Mesenchymal stem cell (in vitro differentiated cells and primary cell): ENCODE results near the gene LAMC2.

Experiments used
- DNase-seq: peaks from one replicate; pipeline ENCODE4 v3.0.0-alpha.2; 2013
- H2AFZ ChIP-seq: one replicate; pipeline ENCODE4 v1.6.1; 2013; ENCODE audit warnings: low read depth, mild to moderate bottlenecking, control low read depth, inconsistent platforms, low read length, moderate library complexity
- H2AK5ac ChIP-seq: 2 replicates; pipeline ENCODE4 v1.6.1; 2013; ENCODE audit warnings: low read length, moderate library complexity, mild to moderate bottlenecking, inconsistent platforms; ENCODE audit not compliant: severe bottlenecking
- H2BK120ac ChIP-seq: one replicate; pipeline ENCODE4 v1.6.1; 2013; ENCODE audit warnings: low read depth, mild to moderate bottlenecking, inconsistent platforms, low read length, moderate library complexity
- H2BK12ac ChIP-seq, 2 experiments: one replicate each; pipeline ENCODE4 v1.6.1; 2013; ENCODE audit warnings: inconsistent platforms in 2 of 2, low read length in 2 of 2, mild to moderate bottlenecking in 2 of 2, moderate library complexity in 2 of 2, control low read depth in 1 of 2
- H2BK15ac ChIP-seq: one replicate; pipeline ENCODE4 v1.6.1; 2013; ENCODE audit warnings: mild to moderate bottlenecking, low read depth, inconsistent platforms; ENCODE audit not compliant: poor library complexity, severe bottlenecking
- H2BK5ac ChIP-seq: 2 replicates; pipeline ENCODE4 v1.6.1; 2013; ENCODE audit warnings: low read depth, mild to moderate bottlenecking, low read length, control low read depth, inconsistent platforms; ENCODE audit not compliant: poor library complexity, severe bottlenecking
- H3K14ac ChIP-seq, 2 experiments: one replicate each; pipeline ENCODE4 v1.6.1; 2013; ENCODE audit warnings: inconsistent platforms in 2 of 2, low read length in 2 of 2, control low read depth in 1 of 2, mild to moderate bottlenecking in 1 of 2, moderate library complexity in 1 of 2
- H3K18ac ChIP-seq, 2 experiments: one replicate each; pipeline ENCODE4 v1.6.1; 2013; ENCODE audit warnings: inconsistent platforms in 2 of 2, low read length in 2 of 2, control low read depth in 1 of 2, low read depth in 1 of 2, mild to moderate bottlenecking in 1 of 2
- H3K23ac ChIP-seq, 2 experiments: one replicate each; pipeline ENCODE4 v1.6.1; 2013; ENCODE audit warnings: inconsistent platforms in 2 of 2, low read length in 2 of 2, mild to moderate bottlenecking in 2 of 2, moderate library complexity in 2 of 2, control low read depth in 1 of 2
- H3K27ac ChIP-seq: 2 replicates; pipeline ENCODE4 v1.5.1; 2013; ENCODE audit warnings: mild to moderate bottlenecking, moderate library complexity, low read length, control low read depth, inconsistent platforms; ENCODE audit not compliant: poor library complexity, severe bottlenecking
- H3K27me3 ChIP-seq, 2 experiments: 2 replicates each; pipeline versions ENCODE4 v1.6.1 to v1.7.0; 2013; ENCODE audit warnings: low read length in 2 of 2, mild to moderate bottlenecking in 2 of 2, moderate library complexity in 2 of 2, control low read depth in 1 of 2, inconsistent platforms in 1 of 2; ENCODE audit not compliant: control insufficient read depth in 1 of 2, insufficient read depth in 1 of 2
- H3K36me3 ChIP-seq, 2 experiments: 2 replicates each; pipeline versions ENCODE4 v1.6.1 to v1.7.0; 2013; ENCODE audit warnings: low read length in 2 of 2, control low read depth in 1 of 2, inconsistent platforms in 1 of 2, low read depth in 1 of 2, mild to moderate bottlenecking in 1 of 2; ENCODE audit not compliant: insufficient read depth in 2 of 2, control insufficient read depth in 1 of 2
- H3K4ac ChIP-seq, 2 experiments: one replicate each; pipeline ENCODE4 v1.6.1; 2013; ENCODE audit warnings: inconsistent platforms in 2 of 2, low read length in 2 of 2, mild to moderate bottlenecking in 2 of 2, moderate library complexity in 2 of 2, control low read depth in 1 of 2, low read depth in 1 of 2
- H3K4me1 ChIP-seq: 2 replicates; pipeline ENCODE4 v1.6.1; 2013; ENCODE audit warnings: low read depth, low read length, control low read depth; ENCODE audit not compliant: control insufficient read depth, insufficient read depth
- H3K4me2 ChIP-seq: 2 replicates; pipeline ENCODE4 v1.6.1; 2013; ENCODE audit warnings: low read length, mild to moderate bottlenecking, inconsistent platforms; ENCODE audit not compliant: poor library complexity, severe bottlenecking
- H3K4me3 ChIP-seq, 2 experiments: 2 replicates each; pipeline versions ENCODE4 v1.5.1 to v1.7.0; 2013; ENCODE audit warnings: low read length in 2 of 2, mild to moderate bottlenecking in 2 of 2, control low read depth in 1 of 2, low read depth in 1 of 2; ENCODE audit not compliant: insufficient read depth in 1 of 2
- H3K79me1 ChIP-seq: replicated peaks from 2 replicates; pipeline ENCODE4 v1.6.1; 2013; ENCODE audit warnings: mild to moderate bottlenecking, control low read depth, low read length, inconsistent platforms; ENCODE audit not compliant: poor library complexity, severe bottlenecking
- H3K9ac ChIP-seq: 2 replicates; pipeline ENCODE4 v1.7.0; 2013; ENCODE audit warnings: mild to moderate bottlenecking, low read length, moderate library complexity
- H3K9me3 ChIP-seq: 2 replicates; pipeline ENCODE4 v1.7.0; 2013; ENCODE audit warnings: mild to moderate bottlenecking, low read length; ENCODE audit not compliant: control insufficient read depth
- H4K8ac ChIP-seq: one replicate; pipeline ENCODE4 v1.6.1; 2013; ENCODE audit warnings: inconsistent platforms, mild to moderate bottlenecking, low read length, moderate library complexity
- H4K91ac ChIP-seq: one replicate; pipeline ENCODE4 v1.6.1; 2013; ENCODE audit warnings: mild to moderate bottlenecking, low read length, inconsistent platforms
- WGBS: methylation state at CpG from one replicate; pipeline ENCODE4 v1.1.7; 2013; ENCODE audit warnings: mixed read lengths; 5-methylcytosine and 5-hydroxymethylcytosine counted together

Gene LAMC2

GRCh38 chr1:183249941-183250452 is 63.9 kb downstream of the LAMC2 start:
- no peak overlapping the region for H4K91ac ChIP-seq
- H3K4me3 ChIP-seq: no peak overlapping the region
- H3K4me1 ChIP-seq: no peaks in the 10 kb centered on the region
- no peak overlapping the region for H3K4ac ChIP-seq
- no peak overlapping the region for H2BK5ac ChIP-seq
- H3K23ac ChIP-seq: no peak overlapping the region
- no peak overlapping the region for H3K14ac ChIP-seq
- no peak overlapping the region for H2BK120ac ChIP-seq
- H3K27ac ChIP-seq: no peak overlapping the region
- H2AFZ ChIP-seq: no peak overlapping the region
- no peak overlapping the region for H3K9ac ChIP-seq
- WGBS: 95% methylated on average over 5 of the region's 5 CpGs
- H3K27me3 ChIP-seq: no peaks in the 10 kb centered on the region
- H2BK12ac ChIP-seq: no peak overlapping the region
- no peaks in the 10 kb centered on the region for H3K79me1 ChIP-seq
- H3K36me3 ChIP-seq: peaks cover 0 to 4% of the 10 kb centered on the region in 2 experiments
- H4K8ac ChIP-seq: no peak overlapping the region
- H3K9me3 ChIP-seq: peaks cover 33% of the 10 kb centered on the region
- H3K4me2 ChIP-seq: no peak overlapping the region
- H3K18ac ChIP-seq: no peak overlapping the region
- DNase-seq: no peak
- H2BK15ac ChIP-seq: no peak overlapping the region
- no peak overlapping the region for H2AK5ac ChIP-seq

GRCh38 chr1:183251101-183251958 is 65.3 kb downstream of the LAMC2 start:
- Histone ChIP-seq H3K4me3 (no peak overlapping the region), H2AFZ (no peak overlapping the region), H3K4me1 (no peaks in the 10 kb centered on the region), H3K9ac (no peak overlapping the region), H3K9me3 (peaks cover 41% of the 10 kb centered on the region), H2BK15ac (peak overlapping the region; percentile 36), H2BK12ac (peak overlapping the region; percentile 47 to 79), H3K23ac (no peak overlapping the region), H3K27ac (no peak overlapping the region), H2AK5ac (no peak overlapping the region), H3K4ac (no peak overlapping the region), H4K91ac (no peak overlapping the region), H3K14ac (peak overlapping the region in 1 of 2 experiments; percentile 26), H3K36me3 (peaks cover 0 to 7% of the 10 kb centered on the region in 2 experiments), H3K18ac (peak overlapping the region in 1 of 2 experiments; percentile 74), H2BK5ac (no peak overlapping the region), H4K8ac (peak overlapping the region; percentile 36), H3K79me1 (no peaks in the 10 kb centered on the region), H3K4me2 (no peak overlapping the region), H2BK120ac (no peak overlapping the region), H3K27me3 (no peaks in the 10 kb centered on the region)
- WGBS: 97% methylated on average over 10 of the region's 12 CpGs
- no peak for DNase-seq

GRCh38 chr1:183251959-183252450 is 65.9 kb downstream of the LAMC2 start:
- no peak overlapping the region for H3K4ac ChIP-seq
- WGBS: 94% methylated on average over 3 of the region's 8 CpGs
- H2AK5ac ChIP-seq: no peak overlapping the region
- no peak for DNase-seq
- no peak overlapping the region for H2BK120ac ChIP-seq
- peak overlapping the region in 1 of 2 experiments; percentile 74 for H3K18ac ChIP-seq
- peaks cover 0 to 7% of the 10 kb centered on the region in 2 experiments for H3K36me3 ChIP-seq
- H3K4me2 ChIP-seq: no peak overlapping the region
- H3K14ac ChIP-seq: peak overlapping the region in 1 of 2 experiments; percentile 26
- peak overlapping the region; percentile 47 to 79 for H2BK12ac ChIP-seq
- H3K27ac ChIP-seq: no peak overlapping the region
- H3K27me3 ChIP-seq: no peaks in the 10 kb centered on the region
- no peaks in the 10 kb centered on the region for H3K4me1 ChIP-seq
- no peak overlapping the region for H3K23ac ChIP-seq
- no peak overlapping the region for H3K4me3 ChIP-seq
- no peak overlapping the region for H2BK15ac ChIP-seq
- no peak overlapping the region for H2BK5ac ChIP-seq
- no peak overlapping the region for H4K91ac ChIP-seq
- no peak overlapping the region for H3K9ac ChIP-seq
- H2AFZ ChIP-seq: no peak overlapping the region
- H3K9me3 ChIP-seq: peaks cover 41% of the 10 kb centered on the region
- H3K79me1 ChIP-seq: no peaks in the 10 kb centered on the region
- H4K8ac ChIP-seq: peak overlapping the region; percentile 36

GRCh38 chr1:183255073-183255472 is 69.0 kb downstream of the LAMC2 start:
- no peak overlapping the region for H2AFZ ChIP-seq
- H3K36me3 ChIP-seq: peaks cover 0 to 7% of the 10 kb centered on the region in 2 experiments
- no peaks in the 10 kb centered on the region for H3K27me3 ChIP-seq
- no peak overlapping the region for H4K8ac ChIP-seq
- no peaks in the 10 kb centered on the region for H3K79me1 ChIP-seq
- H2BK120ac ChIP-seq: no peak overlapping the region
- H2BK12ac ChIP-seq: no peak overlapping the region
- H3K23ac ChIP-seq: no peak overlapping the region
- no peak overlapping the region for H3K4me3 ChIP-seq
- H3K9ac ChIP-seq: no peak overlapping the region
- H2BK15ac ChIP-seq: no peak overlapping the region
- H3K14ac ChIP-seq: no peak overlapping the region
- peaks cover 37% of the 10 kb centered on the region for H3K9me3 ChIP-seq
- no peak for DNase-seq
- no peak overlapping the region for H3K4me2 ChIP-seq
- no peak overlapping the region for H3K27ac ChIP-seq
- H4K91ac ChIP-seq: no peak overlapping the region
- no peak overlapping the region for H2AK5ac ChIP-seq
- no peak overlapping the region for H3K18ac ChIP-seq
- H2BK5ac ChIP-seq: no peak overlapping the region
- no peak overlapping the region for H3K4ac ChIP-seq
- no CpG with 5 or more reads among the region's 1 CpG for WGBS
- H3K4me1 ChIP-seq: no peaks in the 10 kb centered on the region
